Spleen (tissue), 7 donors: ENCODE results near the gene DUSP5.

Source experiments
- POLR2A ChIP-seq, 3 donors: fragments of 450-650 bp; IDR thresholded peaks; one replicate each; pipeline ENCODE4 v1.5.1; 2017; ENCODE audit warnings: antibody characterized with exemption in 3 of 3, mild to moderate bottlenecking in 1 of 3
- POLR2AphosphoS5 ChIP-seq, 3 donors: sonication (generic); formaldehyde crosslinking; IDR thresholded peaks; one replicate each; pipeline ENCODE4 v1.5.1; 2017; ENCODE audit warnings: antibody characterized with exemption in 3 of 3
- TF ChIP-seq, protein P1 (sequence below), 11 experiments: fragments of 200-600 bp in 7 of 11; fragments of 450-650 bp in 4 of 11; sonication (generic) in 4 of 11; IDR thresholded peaks in 8 of 11; conservative IDR thresholded peaks in 3 of 11; 1 replicate in 7 of 11; 2 replicates in 4 of 11; pipeline versions ENCODE4 v1.4.0 to v1.8.0; 2016 to 2021; ENCODE audit warnings: antibody characterized with exemption in 11 of 11, inconsistent platforms in 4 of 11, mild to moderate bottlenecking in 1 of 11
- donor health status: DM: no; HTN: no; CAD: no; lungs with moderate emphysema.
- donor health status: DM: no; HTN: no; CAD: no.
- donor health status: DM: no; HTN: no; CAD: no.

GRCh38 chr10:110544958-110545537, 47.3 kb downstream of the DUSP5 start:
- TF ChIP-seq, protein P1, sequence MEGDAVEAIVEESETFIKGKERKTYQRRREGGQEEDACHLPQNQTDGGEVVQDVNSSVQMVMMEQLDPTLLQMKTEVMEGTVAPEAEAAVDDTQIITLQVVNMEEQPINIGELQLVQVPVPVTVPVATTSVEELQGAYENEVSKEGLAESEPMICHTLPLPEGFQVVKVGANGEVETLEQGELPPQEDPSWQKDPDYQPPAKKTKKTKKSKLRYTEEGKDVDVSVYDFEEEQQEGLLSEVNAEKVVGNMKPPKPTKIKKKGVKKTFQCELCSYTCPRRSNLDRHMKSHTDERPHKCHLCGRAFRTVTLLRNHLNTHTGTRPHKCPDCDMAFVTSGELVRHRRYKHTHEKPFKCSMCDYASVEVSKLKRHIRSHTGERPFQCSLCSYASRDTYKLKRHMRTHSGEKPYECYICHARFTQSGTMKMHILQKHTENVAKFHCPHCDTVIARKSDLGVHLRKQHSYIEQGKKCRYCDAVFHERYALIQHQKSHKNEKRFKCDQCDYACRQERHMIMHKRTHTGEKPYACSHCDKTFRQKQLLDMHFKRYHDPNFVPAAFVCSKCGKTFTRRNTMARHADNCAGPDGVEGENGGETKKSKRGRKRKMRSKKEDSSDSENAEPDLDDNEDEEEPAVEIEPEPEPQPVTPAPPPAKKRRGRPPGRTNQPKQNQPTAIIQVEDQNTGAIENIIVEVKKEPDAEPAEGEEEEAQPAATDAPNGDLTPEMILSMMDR (IDR thresholded peaks at IDR 0.05 in 8 of 11, conservative IDR thresholded peaks at IDR 0.05 in 3 of 11): no peak
- TF ChIP-seq POLR2A (IDR thresholded peaks at IDR 0.05) (no peak), POLR2AphosphoS5 (IDR thresholded peaks at IDR 0.05) (no peak)
